ENCODE data around the gene MTARC2.
A peak's percentile ranks its signal among the peaks of the same experiment; 100 is the strongest.

MTARC2 gene

GRCh38 chr1:220798338-220798737 is 50.2 kb downstream of the MTARC2 start:
- no peak for DNase-seq

- DNase-seq = no peak
Observed at GRCh38 chr1:220800262-220800661, 52.1 kb downstream of the MTARC2 start.

- DNase-seq = peak in 8 of 58 donors; percentile 2 to 20 (median 14)
Observed at GRCh38 chr1:220803401-220804201, 55.5 kb downstream of the MTARC2 start.

GRCh38 chr1:220804202-220804586 is 56.1 kb downstream of the MTARC2 start:
- DNase-seq = no peak

GRCh38 chr1:220806408-220806807 is 58.3 kb downstream of the MTARC2 start:
- no peak for DNase-seq

GRCh38 chr1:220807726-220808125 is 59.6 kb downstream of the MTARC2 start:
- no peak for DNase-seq

- DNase-seq = no peak
Observed at GRCh38 chr1:220808345-220809186, 60.4 kb downstream of the MTARC2 start.

- DNase-seq = no peak
Observed at GRCh38 chr1:220809187-220809550, 61.0 kb downstream of the MTARC2 start.

- DNase-seq = no peak
Observed at GRCh38 chr1:220809704-220810103, 61.6 kb downstream of the MTARC2 start.

- peak in 19 of 58 donors; percentile 9 to 46 (median 19) for DNase-seq
Observed at GRCh38 chr1:220810179-220810653, 62.1 kb downstream of the MTARC2 start.

GRCh38 chr1:220810963-220811362 is 62.8 kb downstream of the MTARC2 start:
- no peak for DNase-seq

- no peak for DNase-seq
Observed at GRCh38 chr1:220811695-220812094, 63.6 kb downstream of the MTARC2 start.

- DNase-seq = no peak
Observed at GRCh38 chr1:220812308-220812707, 64.2 kb downstream of the MTARC2 start.

GRCh38 chr1:220813013-220813412 is 64.9 kb downstream of the MTARC2 start:
- no peak for DNase-seq

GRCh38 chr1:220815409-220815808 is 67.3 kb downstream of the MTARC2 start:
- DNase-seq = no peak

- no peak for DNase-seq
Observed at GRCh38 chr1:220817907-220818306, 69.8 kb downstream of the MTARC2 start.

GRCh38 chr1:220818421-220819173 is 70.5 kb downstream of the MTARC2 start:
- DNase-seq = no peak

GRCh38 chr1:220819467-220820026 is 71.4 kb downstream of the MTARC2 start:
- no peak for DNase-seq

- no peak for DNase-seq
Observed at GRCh38 chr1:220824031-220824989, 76.2 kb downstream of the MTARC2 start.
